IPS-18a (cell line): Measurements from ENCODE around the gene POU6F2.

Experiments used
- H3K27ac ChIP-seq: one replicate; pipeline ENCODE4 v1.5.1; 2013; ENCODE audit warnings: low read length
- H3K27me3 ChIP-seq: one replicate; pipeline ENCODE4 v1.6.1; 2013; ENCODE audit warnings: mild to moderate bottlenecking, low read length; ENCODE audit not compliant: control insufficient read depth, insufficient read depth
- H3K36me3 ChIP-seq: one replicate; pipeline ENCODE4 v1.6.1; 2013; ENCODE audit warnings: low read depth, low read length; ENCODE audit not compliant: control insufficient read depth
- H3K4me1 ChIP-seq: one replicate; pipeline ENCODE4 v1.6.1; 2013; ENCODE audit warnings: low read depth, low read length; ENCODE audit not compliant: control insufficient read depth
- H3K4me3 ChIP-seq: one replicate; pipeline ENCODE4 v1.5.1; 2013; ENCODE audit warnings: low read length
- H3K9ac ChIP-seq: one replicate; pipeline ENCODE4 v1.6.1; 2013; ENCODE audit warnings: mild to moderate bottlenecking, low read length, moderate library complexity
- H3K9me3 ChIP-seq: one replicate; pipeline ENCODE4 v1.6.1; 2013; ENCODE audit warnings: low read depth, low read length; ENCODE audit not compliant: control insufficient read depth

Gene POU6F2

DNA sequence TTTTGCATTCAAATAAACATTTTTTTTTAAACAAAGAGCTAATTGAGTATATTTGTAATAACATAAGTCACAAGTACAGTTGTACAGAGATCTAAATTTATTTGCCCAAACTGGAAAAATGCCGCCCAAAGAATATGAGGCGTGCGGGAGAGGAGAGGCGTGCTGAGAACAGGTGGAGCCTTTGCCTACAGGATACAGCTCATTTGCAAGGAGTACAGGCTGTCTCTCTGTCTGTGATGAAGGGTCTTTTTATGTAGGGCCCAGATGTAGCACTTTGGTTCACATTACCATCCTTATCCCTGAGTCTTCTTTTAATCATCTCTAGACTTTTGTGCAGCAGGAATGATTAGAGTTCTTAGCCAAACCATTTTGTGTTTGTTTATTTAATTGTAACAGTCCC lies 58.2 kb downstream of the POU6F2 start:
- Histone ChIP-seq H3K27ac (no peak overlapping the region), H3K9ac (no peak overlapping the region), H3K27me3 (no peaks in the 10 kb centered on the region), H3K4me3 (peak overlapping the region; percentile 39), H3K36me3 (no peaks in the 10 kb centered on the region), H3K9me3 (no peaks in the 10 kb centered on the region), H3K4me1 (peaks cover 17% of the 10 kb centered on the region)

DNA sequence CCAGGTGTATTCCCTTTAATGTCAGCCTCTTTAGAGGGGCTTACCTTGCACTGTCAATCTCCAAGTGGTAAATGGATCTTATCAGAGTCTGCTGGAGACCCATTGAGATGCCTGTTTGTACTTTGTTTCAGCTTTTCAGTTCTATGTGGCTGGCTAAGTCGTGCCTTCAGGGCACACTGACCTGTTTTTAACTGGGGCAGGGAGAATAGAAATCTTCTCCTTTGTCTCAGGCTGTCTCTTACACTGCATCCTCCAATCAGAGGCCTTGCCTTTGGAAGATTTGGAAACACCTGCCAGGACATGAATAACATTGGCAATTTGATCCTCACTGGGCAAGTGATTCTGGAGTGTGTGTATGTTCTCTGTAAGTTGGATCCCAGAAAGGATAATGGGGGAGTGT lies 65.0 kb downstream of the POU6F2 start:
- Histone ChIP-seq H3K36me3 (no peaks in the 10 kb centered on the region), H3K4me1 (no peaks in the 10 kb centered on the region), H3K9ac (no peak overlapping the region), H3K27ac (no peak overlapping the region), H3K9me3 (no peaks in the 10 kb centered on the region), H3K27me3 (no peaks in the 10 kb centered on the region), H3K4me3 (no peak overlapping the region)

DNA sequence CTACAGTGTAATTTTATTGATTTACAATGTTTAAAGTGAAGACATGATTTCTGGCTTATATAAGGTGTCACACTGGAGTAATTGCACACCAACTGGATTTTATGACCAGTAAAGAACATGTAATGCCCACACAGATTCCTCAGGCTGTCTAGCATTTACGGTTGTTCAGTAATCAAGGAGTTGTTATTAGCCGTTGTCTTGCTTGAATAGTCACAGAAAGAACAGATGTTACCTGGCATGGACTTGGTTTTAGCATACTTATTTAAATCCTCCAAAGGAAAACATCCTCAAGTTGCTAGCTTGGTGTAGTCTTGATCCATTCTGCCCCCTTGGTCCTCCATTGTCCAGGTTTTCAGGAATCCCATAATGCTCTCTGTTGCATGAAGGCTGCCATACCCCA lies 65.8 kb downstream of the POU6F2 start:
- Histone ChIP-seq H3K9ac (no peak overlapping the region), H3K9me3 (no peaks in the 10 kb centered on the region), H3K4me3 (no peak overlapping the region), H3K36me3 (no peaks in the 10 kb centered on the region), H3K27me3 (no peaks in the 10 kb centered on the region), H3K4me1 (no peaks in the 10 kb centered on the region), H3K27ac (no peak overlapping the region)

DNA sequence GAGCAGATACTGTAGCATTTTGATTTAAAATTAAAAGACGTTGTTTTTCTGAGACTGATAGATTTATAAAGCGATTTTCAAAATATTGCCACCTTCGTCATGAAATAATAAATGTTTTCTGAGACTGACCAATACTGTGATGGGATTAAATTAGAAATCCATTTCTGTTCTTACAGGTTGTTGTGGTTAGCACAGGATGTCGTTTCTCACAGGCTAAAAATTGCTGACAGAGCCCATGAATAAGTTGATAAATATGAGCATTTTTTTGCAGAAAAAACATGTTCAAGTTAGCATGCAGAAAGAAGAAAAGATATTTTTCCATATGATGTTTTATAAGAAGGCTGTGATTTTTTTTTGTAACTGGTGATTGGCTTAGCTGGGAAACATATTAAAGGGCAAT lies 66.8 kb downstream of the POU6F2 start:
- Histone ChIP-seq H3K9ac (no peak overlapping the region), H3K36me3 (no peaks in the 10 kb centered on the region), H3K4me3 (no peak overlapping the region), H3K27ac (no peak overlapping the region), H3K9me3 (no peaks in the 10 kb centered on the region), H3K4me1 (no peaks in the 10 kb centered on the region), H3K27me3 (no peaks in the 10 kb centered on the region)

DNA sequence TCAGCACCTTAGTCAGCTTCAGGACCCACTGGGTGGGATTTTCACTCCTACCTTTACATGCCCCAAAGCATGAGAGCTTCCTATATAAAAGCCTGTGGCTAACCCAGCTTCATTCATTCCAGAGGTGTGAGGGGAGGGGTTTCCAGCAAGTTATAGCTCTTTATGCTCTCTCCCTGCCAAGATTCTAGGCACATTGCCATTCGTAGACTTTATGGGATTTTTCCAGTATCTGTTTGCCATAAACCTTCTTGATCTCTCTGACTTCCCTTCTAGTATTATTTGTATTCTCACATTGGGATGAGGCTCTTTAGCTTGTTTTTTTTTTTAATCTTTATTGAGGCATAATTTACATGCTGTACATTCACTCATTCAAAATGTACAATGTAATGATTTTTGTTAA lies 67.5 kb downstream of the POU6F2 start:
- Histone ChIP-seq H3K27me3 (no peaks in the 10 kb centered on the region), H3K9ac (no peak overlapping the region), H3K9me3 (no peaks in the 10 kb centered on the region), H3K4me3 (no peak overlapping the region), H3K36me3 (no peaks in the 10 kb centered on the region), H3K27ac (no peak overlapping the region), H3K4me1 (no peaks in the 10 kb centered on the region)

DNA sequence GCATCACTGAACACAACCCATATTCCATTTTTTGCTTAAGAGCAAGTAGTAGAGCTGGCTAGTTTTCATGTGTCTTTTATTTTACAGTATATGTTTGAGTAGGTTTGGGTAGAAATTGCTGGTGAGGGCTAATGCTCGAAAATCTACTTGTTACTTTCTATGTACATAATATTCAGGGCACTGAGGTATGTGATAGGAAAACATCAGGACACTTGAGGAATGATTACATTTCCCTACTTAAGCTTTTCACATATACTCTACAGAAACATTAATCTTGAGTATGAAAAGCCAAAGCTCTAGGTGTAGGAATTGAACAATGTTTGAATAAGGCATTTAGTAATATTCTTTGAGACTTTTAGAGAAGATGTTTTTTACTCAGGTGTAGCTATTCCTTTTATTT lies 73.6 kb downstream of the POU6F2 start:
- Histone ChIP-seq H3K36me3 (no peaks in the 10 kb centered on the region), H3K9me3 (no peaks in the 10 kb centered on the region), H3K4me3 (no peak overlapping the region)

DNA sequence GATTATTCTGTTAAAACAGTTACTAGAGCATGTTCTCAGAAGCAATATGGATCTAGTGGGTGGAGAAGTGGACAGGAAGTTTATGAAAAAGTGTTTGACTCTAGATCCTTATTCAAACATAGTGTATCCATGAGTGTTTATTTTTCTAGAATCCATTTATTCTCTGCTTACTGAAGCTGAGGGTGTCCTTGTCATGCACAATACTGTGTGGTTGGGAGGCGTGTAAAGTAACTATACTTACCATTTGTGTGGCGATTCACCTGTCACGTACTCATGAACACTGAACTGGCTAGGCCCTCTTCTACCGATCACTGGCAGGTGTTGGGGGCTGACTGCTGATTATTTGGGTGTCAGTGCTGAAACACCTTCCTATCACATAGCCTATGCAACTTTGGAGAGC lies 74.0 kb downstream of the POU6F2 start:
- no peaks in the 10 kb centered on the region for H3K27me3 ChIP-seq
- H3K9ac ChIP-seq = no peak overlapping the region
- H3K9me3 ChIP-seq = no peaks in the 10 kb centered on the region
- no peak overlapping the region for H3K27ac ChIP-seq
- no peaks in the 10 kb centered on the region for H3K36me3 ChIP-seq
- H3K4me3 ChIP-seq = no peak overlapping the region
- H3K4me1 ChIP-seq = peaks cover 5% of the 10 kb centered on the region

More for the DNA sequence above, 73.6 kb downstream of the POU6F2 start:
- Histone ChIP-seq H3K9ac (no peak overlapping the region), H3K27me3 (no peaks in the 10 kb centered on the region), H3K4me1 (peaks cover 5% of the 10 kb centered on the region), H3K27ac (no peak overlapping the region)

DNA sequence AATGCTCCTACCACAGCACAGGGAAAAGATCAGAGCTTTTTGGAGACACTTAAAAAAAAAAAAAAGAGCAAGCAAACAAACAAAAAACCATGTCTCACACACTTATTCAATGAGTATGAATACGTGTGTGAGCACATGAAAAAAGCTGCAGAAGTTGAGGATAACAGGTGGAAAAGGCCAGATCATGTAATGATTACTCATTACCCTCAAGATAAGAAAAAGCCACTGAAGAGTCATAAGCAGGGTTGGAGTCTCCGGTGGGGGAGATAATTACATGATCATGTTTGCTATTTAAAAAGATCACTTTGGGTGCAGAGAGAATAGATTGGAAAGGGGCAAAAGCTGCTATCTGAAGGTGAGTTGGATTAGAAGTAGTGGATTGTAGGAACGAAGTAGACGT lies 77.0 kb downstream of the POU6F2 start:
- Histone ChIP-seq H3K9ac (no peak overlapping the region), H3K27ac (no peak overlapping the region), H3K36me3 (no peaks in the 10 kb centered on the region), H3K27me3 (no peaks in the 10 kb centered on the region), H3K9me3 (no peaks in the 10 kb centered on the region), H3K4me1 (peaks cover 5% of the 10 kb centered on the region), H3K4me3 (no peak overlapping the region)

DNA sequence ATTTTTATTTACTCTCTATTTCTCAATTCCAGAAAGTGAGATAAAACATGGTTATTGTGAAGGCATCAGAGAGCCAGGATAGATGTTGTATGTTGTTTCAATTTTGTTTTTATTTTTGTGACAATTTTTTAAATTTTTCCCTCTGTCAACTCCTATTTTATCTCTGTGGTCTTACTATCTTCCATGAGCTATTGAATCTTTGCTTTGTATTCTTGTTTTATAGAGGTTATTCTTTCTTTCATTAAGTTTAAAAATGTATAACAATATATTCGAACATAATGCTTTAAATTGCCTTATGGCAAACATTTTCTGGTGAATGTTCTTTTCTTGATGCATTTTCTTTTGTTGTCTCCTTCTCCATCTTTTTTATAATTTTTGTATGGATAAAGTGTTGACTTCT lies 78.4 kb downstream of the POU6F2 start:
- H3K4me1 ChIP-seq = peaks cover 5% of the 10 kb centered on the region
- no peaks in the 10 kb centered on the region for H3K36me3 ChIP-seq
- no peak overlapping the region for H3K4me3 ChIP-seq
- no peak overlapping the region for H3K9ac ChIP-seq
- H3K9me3 ChIP-seq = no peaks in the 10 kb centered on the region
- no peak overlapping the region for H3K27ac ChIP-seq
- H3K27me3 ChIP-seq = no peaks in the 10 kb centered on the region

DNA sequence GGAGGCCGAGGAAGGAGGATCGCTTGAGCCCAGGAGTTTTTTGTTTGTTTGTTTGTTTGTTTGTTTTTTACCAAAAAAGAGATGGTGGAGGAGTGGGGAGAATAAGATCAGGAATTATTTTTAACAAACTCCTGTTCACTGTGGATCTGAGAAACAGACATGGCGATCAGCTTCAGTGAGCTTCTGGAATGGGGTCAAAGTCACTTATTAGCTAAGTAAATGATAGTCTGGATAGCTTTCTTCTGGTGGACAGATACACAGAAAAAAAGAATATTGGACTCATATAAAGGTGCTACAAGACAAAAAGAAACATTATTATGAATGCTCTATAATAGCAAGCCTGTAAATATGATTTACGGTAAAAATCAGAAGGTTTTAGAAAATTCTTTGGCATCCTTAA lies 85.1 kb downstream of the POU6F2 start:
- no peaks in the 10 kb centered on the region for H3K36me3 ChIP-seq
- no peaks in the 10 kb centered on the region for H3K9me3 ChIP-seq
- no peak overlapping the region for H3K9ac ChIP-seq
- H3K27ac ChIP-seq = no peak overlapping the region
- no peak overlapping the region for H3K4me3 ChIP-seq
- H3K27me3 ChIP-seq = no peaks in the 10 kb centered on the region
- H3K4me1 ChIP-seq = no peaks in the 10 kb centered on the region

DNA sequence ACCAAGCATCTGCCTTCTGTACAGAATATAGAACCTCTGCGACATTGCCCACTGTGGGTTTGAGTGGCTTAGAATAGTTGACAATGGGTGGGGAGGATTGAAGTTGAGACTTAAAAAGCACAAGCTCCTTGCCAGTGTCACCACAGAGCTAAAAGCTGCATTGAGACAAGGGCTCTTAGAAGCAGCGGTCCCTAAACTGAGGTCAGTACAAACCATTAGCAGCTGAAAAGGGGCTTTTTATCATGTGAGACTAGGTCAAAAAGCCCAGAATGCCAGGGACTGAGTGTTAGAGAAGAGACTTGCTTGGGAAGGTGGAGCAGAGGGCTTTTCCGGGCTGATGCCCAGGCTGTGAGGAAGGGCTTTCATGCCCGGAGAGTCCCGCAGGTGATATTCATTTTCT lies 91.3 kb downstream of the POU6F2 start:
- H3K27me3 ChIP-seq = no peaks in the 10 kb centered on the region
- H3K4me3 ChIP-seq = no peak overlapping the region
- peaks cover 22% of the 10 kb centered on the region for H3K4me1 ChIP-seq
- no peaks in the 10 kb centered on the region for H3K36me3 ChIP-seq
- no peak overlapping the region for H3K27ac ChIP-seq
- no peak overlapping the region for H3K9ac ChIP-seq
- no peaks in the 10 kb centered on the region for H3K9me3 ChIP-seq

DNA sequence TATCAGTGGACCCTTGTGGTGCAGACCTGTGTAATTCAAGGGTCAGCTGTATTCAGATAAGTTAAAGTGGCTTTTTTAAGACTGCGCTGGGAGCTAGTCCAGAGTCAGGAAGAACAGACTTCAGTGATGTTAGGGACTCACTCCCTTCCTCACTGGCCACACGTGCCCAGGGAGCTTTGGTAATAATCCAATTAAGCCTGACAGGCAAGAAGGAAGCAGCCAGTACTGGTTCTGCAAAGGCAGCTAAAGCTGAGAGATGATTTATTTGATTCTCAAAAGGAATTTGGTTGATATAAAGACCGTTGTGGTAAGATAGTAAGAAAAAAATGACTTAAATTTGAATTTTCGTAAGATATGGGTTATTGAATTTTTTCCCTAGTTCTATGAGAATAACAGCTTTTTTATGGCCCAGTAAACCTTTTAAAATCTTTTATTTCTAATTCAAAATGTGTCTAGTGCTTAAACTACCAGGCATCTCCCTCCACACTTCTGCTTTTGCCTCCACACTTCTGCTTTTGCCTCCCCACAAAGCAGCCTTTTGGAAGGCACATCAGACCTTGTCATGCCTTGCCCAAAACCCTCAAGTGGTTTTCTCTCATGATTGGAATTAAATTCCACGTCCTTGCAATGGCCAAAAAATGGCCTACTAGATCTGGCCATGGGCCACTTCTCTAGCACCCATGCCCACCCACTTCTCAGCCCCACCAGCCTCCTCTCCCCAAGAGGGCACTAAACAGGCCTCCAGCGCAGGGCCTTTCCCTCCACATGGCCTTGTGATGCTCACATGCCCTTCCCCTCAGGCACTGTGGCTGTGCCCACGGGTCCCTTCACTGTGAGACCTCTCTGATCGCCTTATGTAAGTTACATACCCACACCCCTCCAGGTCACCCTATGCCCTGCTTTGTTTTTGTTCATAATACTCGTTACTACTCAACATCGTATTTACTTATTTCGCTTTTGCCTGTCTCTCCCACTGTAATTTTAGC lies 92.5 kb downstream of the POU6F2 start:
- Histone ChIP-seq H3K9ac (no peak overlapping the region), H3K4me3 (no peak overlapping the region), H3K36me3 (no peaks in the 10 kb centered on the region), H3K4me1 (peaks cover 22% of the 10 kb centered on the region), H3K27ac (no peak overlapping the region), H3K9me3 (no peaks in the 10 kb centered on the region), H3K27me3 (no peaks in the 10 kb centered on the region)
